Kidney (tissue), 14 donors: ENCODE measurements around the gene CYTL1. TPM values are rescaled to one million over a fixed set of nuclear protein-coding genes. Genes with fewer than 3 reads are reported as not detected.

Source experiments
- DNase-seq, 5 donors: peaks; one replicate each; pipeline ENCODE4 v3.0.0-alpha.2; 2013 to 2020
- FAIRE-seq: peaks from 2 replicates; lab custom pipeline; 2012; peaks lifted over from hg19 to GRCh38; lab: Jason Lieb, UNC
- H3K27ac ChIP-seq, 2 donors: one replicate each; pipeline ENCODE4 v1.7.0; 2013; ENCODE audit warnings: low read depth in 2 of 2, low read length in 2 of 2, inconsistent platforms in 1 of 2
- H3K27me3 ChIP-seq: one replicate; pipeline ENCODE4 v1.7.1; 2013; ENCODE audit warnings: low read length, inconsistent platforms; ENCODE audit not compliant: control insufficient read depth, insufficient read depth
- H3K36me3 ChIP-seq, 3 donors: one replicate each; pipeline versions ENCODE4 v1.7.0 to v1.7.1; 2013; ENCODE audit warnings: low read length in 3 of 3, control low read depth in 1 of 3, inconsistent platforms in 1 of 3; ENCODE audit not compliant: insufficient read depth in 3 of 3, control insufficient read depth in 2 of 3
- H3K4me1 ChIP-seq, 3 donors: one replicate each; pipeline versions ENCODE4 v1.7.0 to v1.7.1; 2013; ENCODE audit warnings: low read length in 3 of 3, inconsistent platforms in 1 of 3, low read depth in 1 of 3; ENCODE audit not compliant: control insufficient read depth in 2 of 3, insufficient read depth in 2 of 3
- H3K4me3 ChIP-seq, 3 donors: one replicate each; pipeline versions ENCODE4 v1.7.0 to v1.8.1; 2013; ENCODE audit warnings: low read length in 3 of 3, control low read depth in 1 of 3, inconsistent platforms in 1 of 3
- H3K9ac ChIP-seq, 3 donors: one replicate each; pipeline versions ENCODE4 v1.7.0 to v1.7.1; 2013; ENCODE audit warnings: low read length in 3 of 3, control low read depth in 1 of 3, inconsistent platforms in 1 of 3
- H3K9me3 ChIP-seq, 3 donors: one replicate each; pipeline versions ENCODE4 v1.7.0 to v1.7.1; 2013; ENCODE audit warnings: low read length in 3 of 3, control low read depth in 1 of 3, inconsistent platforms in 1 of 3; ENCODE audit not compliant: control insufficient read depth in 2 of 3, insufficient read depth in 1 of 3
- intact Hi-C: fragments of 100-400 bp; cut with DNase I; formaldehyde crosslinking; loops from one replicate; pipeline ENCODE4 v1.11.1; 2022
- polyA plus RNA-seq: library from polyadenylated mRNA; stranded (reverse); fragments of 350-450 nt; fragmentation: Illumina TruSeq; extraction: RNeasy Lipid Tissue Mini Kit (QIAGEN cat#74804); gene quantifications from one replicate; pipeline ENCODE4 v1.2.3, GENCODE V29; 2014; ENCODE audit warnings: low read depth, low replicate concordance; ENCODE audit not compliant: insufficient read depth
- total RNA-seq: library from RNA; stranded (reverse); fragmentation: NEBNext Ultra II Directional; extraction: Animal tissue kit (Norgen Biotek cat#: 25700); gene quantifications from one replicate; pipeline ENCODE4 v1.2.1, GENCODE V29; 2021
- TF ChIP-seq, protein P1 (sequence below): IDR thresholded peaks from 3 replicates; pipeline ENCODE4 v1.5.1; 2012; ENCODE audit warnings: mild to moderate bottlenecking, moderate library complexity, borderline replicate concordance; ENCODE audit not compliant: insufficient read depth; ENCODE audit errors: extremely low read depth
- donor health status: control.
- donor health status: control.
- donor health status: control.
- donor health status: control.
- donor health status: control.
- donor health status: DM: yes; HTN: yes; CAD: no.
- donor health status: Normal renal cell carcinoma (clear cell type).

CYTL1 gene
- total and polyA plus RNA-seq, 2 donors from 2014 or later, result 1.7 TPM; not detected in 1

- Histone ChIP-seq H3K4me1 (no peaks in the 10 kb centered on the region), H3K27ac (no peak overlapping the region), H3K9me3 (no peaks in the 10 kb centered on the region), H3K36me3 (no peaks in the 10 kb centered on the region), H3K27me3 (no peaks in the 10 kb centered on the region), H3K4me3 (no peak overlapping the region), H3K9ac (no peak overlapping the region)
- TF ChIP-seq, protein P1, sequence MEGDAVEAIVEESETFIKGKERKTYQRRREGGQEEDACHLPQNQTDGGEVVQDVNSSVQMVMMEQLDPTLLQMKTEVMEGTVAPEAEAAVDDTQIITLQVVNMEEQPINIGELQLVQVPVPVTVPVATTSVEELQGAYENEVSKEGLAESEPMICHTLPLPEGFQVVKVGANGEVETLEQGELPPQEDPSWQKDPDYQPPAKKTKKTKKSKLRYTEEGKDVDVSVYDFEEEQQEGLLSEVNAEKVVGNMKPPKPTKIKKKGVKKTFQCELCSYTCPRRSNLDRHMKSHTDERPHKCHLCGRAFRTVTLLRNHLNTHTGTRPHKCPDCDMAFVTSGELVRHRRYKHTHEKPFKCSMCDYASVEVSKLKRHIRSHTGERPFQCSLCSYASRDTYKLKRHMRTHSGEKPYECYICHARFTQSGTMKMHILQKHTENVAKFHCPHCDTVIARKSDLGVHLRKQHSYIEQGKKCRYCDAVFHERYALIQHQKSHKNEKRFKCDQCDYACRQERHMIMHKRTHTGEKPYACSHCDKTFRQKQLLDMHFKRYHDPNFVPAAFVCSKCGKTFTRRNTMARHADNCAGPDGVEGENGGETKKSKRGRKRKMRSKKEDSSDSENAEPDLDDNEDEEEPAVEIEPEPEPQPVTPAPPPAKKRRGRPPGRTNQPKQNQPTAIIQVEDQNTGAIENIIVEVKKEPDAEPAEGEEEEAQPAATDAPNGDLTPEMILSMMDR, result no peak
- intact Hi-C loops, result no loop called here
- DNase-seq, result peak in 1 of 5 donors; percentile 22
- FAIRE-seq, result no peak
Measured at GRCh38 chr4:5040856-5041620, 21.8 kb upstream of the CYTL1 start.

GRCh38 chr4:5039800-5040199 is 20.5 kb upstream of the CYTL1 start:
- Histone ChIP-seq H3K36me3 (no peaks in the 10 kb centered on the region), H3K9me3 (no peaks in the 10 kb centered on the region), H3K27me3 (no peaks in the 10 kb centered on the region), H3K4me3 (no peak overlapping the region), H3K4me1 (no peaks in the 10 kb centered on the region), H3K27ac (no peak overlapping the region), H3K9ac (no peak overlapping the region)
- FAIRE-seq (no peak), DNase-seq (no peak)
- TF ChIP-seq, protein P1, result no peak
- intact Hi-C loops, result no loop called here

DNA sequence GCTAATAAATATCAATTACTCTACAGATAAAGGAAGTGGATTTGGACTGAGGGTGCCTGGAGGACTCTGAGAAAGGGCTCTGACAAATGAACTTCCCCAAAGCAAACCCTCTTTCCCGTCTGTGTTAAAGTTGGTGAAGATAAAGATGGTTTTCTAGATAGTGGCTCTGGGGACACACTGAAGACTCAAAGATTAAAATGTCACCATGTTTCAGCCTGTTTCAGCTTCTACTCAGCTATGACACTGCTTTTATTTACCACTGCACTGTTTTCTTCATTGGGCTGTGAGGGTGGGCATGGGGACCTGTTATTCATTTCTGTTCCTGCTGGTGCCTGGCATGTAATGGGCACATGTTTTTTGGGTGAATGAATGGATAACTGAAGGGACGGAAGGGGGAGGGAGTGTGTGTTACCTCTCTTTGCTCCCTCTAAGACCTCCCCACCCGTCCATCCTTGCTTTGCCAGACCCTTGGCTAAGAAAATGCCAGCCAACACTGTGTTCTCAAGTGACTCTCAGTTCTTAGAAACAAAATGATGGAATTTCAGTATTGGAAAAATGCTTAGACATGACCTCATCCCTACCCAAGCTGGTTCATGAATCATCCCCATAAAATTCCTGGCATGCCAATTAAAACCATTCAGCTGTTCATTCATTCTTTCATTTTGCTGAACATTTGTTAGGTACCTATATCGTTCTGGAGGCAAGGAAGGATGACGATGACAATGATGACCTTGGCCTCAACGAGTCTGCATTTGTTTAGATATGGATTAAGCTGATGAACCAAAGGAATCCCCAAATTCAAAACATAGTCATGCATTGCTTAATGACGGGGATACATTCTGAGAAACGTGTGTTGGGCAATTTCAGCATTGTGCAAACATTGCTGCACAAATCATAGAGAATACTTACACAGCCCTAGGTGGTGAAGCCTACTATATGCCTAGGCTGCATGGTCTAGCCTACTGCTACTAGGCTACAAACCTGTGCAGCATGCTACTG is 18.6 kb upstream of the CYTL1 start:
- Histone ChIP-seq H3K9ac (no peak overlapping the region), H3K36me3 (no peaks in the 10 kb centered on the region), H3K27ac (no peak overlapping the region), H3K4me3 (no peak overlapping the region), H3K9me3 (no peaks in the 10 kb centered on the region), H3K4me1 (peaks cover 0 to 2% (median 2%) of the 10 kb centered on the region in 3 donors), H3K27me3 (no peaks in the 10 kb centered on the region)
- FAIRE-seq (no peak), DNase-seq (no peak)
- TF ChIP-seq, protein P1, result no peak
- intact Hi-C loops, result no loop called here
